ENCODE measurements around the gene RWDD4.

DNA sequence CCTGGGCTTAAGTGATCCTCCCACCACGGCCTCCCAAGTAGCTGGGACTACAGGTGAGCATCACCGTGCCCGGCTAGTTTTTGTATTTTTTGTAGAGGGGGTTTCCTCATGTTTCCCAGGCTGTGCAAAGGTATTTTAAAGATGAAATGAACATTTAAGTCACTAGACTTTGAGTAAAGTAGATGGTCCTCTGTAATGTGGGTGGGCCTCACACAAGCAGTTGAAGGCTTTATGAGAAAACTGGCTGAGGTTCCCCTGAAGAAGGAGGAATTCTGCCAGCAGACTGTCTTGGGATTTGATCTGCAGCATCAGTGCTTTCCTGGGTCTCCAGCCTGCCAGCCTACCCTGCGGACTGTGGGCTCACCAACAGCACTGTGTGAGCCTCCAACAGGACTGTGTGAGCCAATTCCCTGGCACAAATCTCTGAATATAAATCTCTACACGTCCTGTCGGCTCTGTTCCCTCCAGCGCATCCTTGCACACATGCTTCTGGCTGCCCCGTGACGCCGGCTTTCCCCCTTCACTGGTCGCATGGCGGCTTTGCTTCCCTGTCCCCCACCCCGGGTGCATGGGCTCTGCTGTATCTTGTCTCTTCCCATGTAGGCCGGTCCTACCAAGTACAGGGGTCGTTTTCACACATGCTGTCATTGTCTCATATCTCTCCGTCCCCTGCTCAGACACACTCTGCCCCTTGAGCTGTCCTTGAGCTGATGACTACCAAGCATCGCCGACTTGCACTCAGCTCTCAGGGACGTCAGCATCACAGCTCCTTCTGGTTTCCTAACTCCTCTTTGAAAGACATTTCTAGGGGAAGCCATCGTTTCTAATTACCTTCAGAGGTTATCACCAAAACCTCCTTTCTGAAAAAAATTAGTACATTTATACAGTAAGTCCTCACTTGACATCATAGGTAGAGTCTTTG lies 46.4 kb downstream of the RWDD4 start:
- TF ChIP-seq POLR2A (IDR thresholded peaks at IDR 0.05; ENCODE audit: low read depth, low read length), result no peak
- TF ChIP-seq POLR2AphosphoS5 (IDR thresholded peaks at IDR 0.05; ENCODE audit: low read depth, low read length), result no peak
- TF ChIP-seq SPI1 (IDR thresholded peaks at IDR 0.05; ENCODE audit: low read depth, low read length), result no peak
- no peak for TF ChIP-seq TAF1 (IDR thresholded peaks at IDR 0.05; ENCODE audit: low read depth, low read length)
- TF ChIP-seq PAX5 (IDR thresholded peaks at IDR 0.05; ENCODE audit: insufficient read depth, low read length, severe bottlenecking), result no peak
- TF ChIP-seq POU2F2 (IDR thresholded peaks at IDR 0.05; ENCODE audit: low read depth, low read length), result no peak
